ENCODE results near the gene APP.

The APP gene

GRCh38 chr21:25910809-25911208 lies 259.8 kb downstream of the APP start:
- H3K4me3 ChIP-seq (ENCODE audit: low read length, poor library complexity, severe bottlenecking), result no peak overlapping the region
- no peak overlapping the region for H3K4me2 ChIP-seq (ENCODE audit: low read depth, low read length, poor library complexity, severe bottlenecking)
- H3K27me3 ChIP-seq (ENCODE audit: insufficient read depth, low read length, poor library complexity, severe bottlenecking), result no peaks in the 10 kb centered on the region
- H3K9ac ChIP-seq (ENCODE audit: low read depth, low read length, poor library complexity, severe bottlenecking), result no peak overlapping the region
- no peaks in the 10 kb centered on the region for H3K36me3 ChIP-seq (ENCODE audit: insufficient read depth, low read length)
- H3K9me3 ChIP-seq (ENCODE audit: insufficient read depth, low read depth, low read length), result no peaks in the 10 kb centered on the region; the same call in 1 of the 2 replicates
- no peak overlapping the region for H2AFZ ChIP-seq (ENCODE audit: low read length)
- H3K4me1 ChIP-seq (ENCODE audit: insufficient read depth, low read length, poor library complexity, severe bottlenecking), result no peaks in the 10 kb centered on the region
- no peak for TF ChIP-seq CTCF (conservative IDR thresholded peaks at IDR 0.05; ENCODE audit: low read length)
- TF ChIP-seq EZH2phosphoT487 (IDR thresholded peaks at IDR 0.05; ENCODE audit: borderline replicate concordance), result no peak
- no peaks in the 10 kb centered on the region for H3F3A ChIP-seq (ENCODE audit: low read depth)
- H3K9me2 ChIP-seq (replicated peaks; ENCODE audit: low read depth, low read length), result no peaks in the 10 kb centered on the region
- H4K20me1 ChIP-seq (ENCODE audit: insufficient read depth, low read length, poor library complexity, severe bottlenecking), result no peaks in the 10 kb centered on the region
- H3K79me2 ChIP-seq (ENCODE audit: insufficient read depth, low read length), result no peaks in the 10 kb centered on the region

GRCh38 chr21:25909341-25909740 lies 261.2 kb downstream of the APP start:
- no peaks in the 10 kb centered on the region for H4K20me1 ChIP-seq (ENCODE audit: insufficient read depth, low read length, poor library complexity, severe bottlenecking)
- no peaks in the 10 kb centered on the region for H3K9me3 ChIP-seq (ENCODE audit: insufficient read depth, low read depth, low read length)
- H3K79me2 ChIP-seq (ENCODE audit: insufficient read depth, low read length), result no peaks in the 10 kb centered on the region
- TF ChIP-seq EZH2phosphoT487 (IDR thresholded peaks at IDR 0.05; ENCODE audit: borderline replicate concordance), result no peak
- no peak for TF ChIP-seq CTCF (conservative IDR thresholded peaks at IDR 0.05; ENCODE audit: low read length)
- no peaks in the 10 kb centered on the region for H3K27me3 ChIP-seq (ENCODE audit: insufficient read depth, low read length, poor library complexity, severe bottlenecking)
- no peaks in the 10 kb centered on the region for H3K9me2 ChIP-seq (replicated peaks; ENCODE audit: low read depth, low read length)
- H3K36me3 ChIP-seq (ENCODE audit: insufficient read depth, low read length), result no peaks in the 10 kb centered on the region
- H3K4me1 ChIP-seq (ENCODE audit: insufficient read depth, low read length, poor library complexity, severe bottlenecking), result no peaks in the 10 kb centered on the region
- H3K9ac ChIP-seq (ENCODE audit: low read depth, low read length, poor library complexity, severe bottlenecking), result no peak overlapping the region
- H2AFZ ChIP-seq (ENCODE audit: low read length), result no peak overlapping the region
- no peak overlapping the region for H3K4me2 ChIP-seq (ENCODE audit: low read depth, low read length, poor library complexity, severe bottlenecking)
- H3F3A ChIP-seq (ENCODE audit: low read depth), result no peaks in the 10 kb centered on the region
- H3K4me3 ChIP-seq (ENCODE audit: low read length, poor library complexity, severe bottlenecking), result no peak overlapping the region

GRCh38 chr21:25908495-25908894 lies 262.1 kb downstream of the APP start:
- H3K36me3 ChIP-seq (ENCODE audit: insufficient read depth, low read length), result no peaks in the 10 kb centered on the region
- H3K4me1 ChIP-seq (ENCODE audit: insufficient read depth, low read length, poor library complexity, severe bottlenecking), result no peaks in the 10 kb centered on the region
- no peak overlapping the region for H3K4me2 ChIP-seq (ENCODE audit: low read depth, low read length, poor library complexity, severe bottlenecking)
- no peaks in the 10 kb centered on the region for H3K9me2 ChIP-seq (replicated peaks; ENCODE audit: low read depth, low read length)
- no peaks in the 10 kb centered on the region for H3K27me3 ChIP-seq (ENCODE audit: insufficient read depth, low read length, poor library complexity, severe bottlenecking)
- no peak overlapping the region for H2AFZ ChIP-seq (ENCODE audit: low read length)
- no peaks in the 10 kb centered on the region for H4K20me1 ChIP-seq (ENCODE audit: insufficient read depth, low read length, poor library complexity, severe bottlenecking)
- no peaks in the 10 kb centered on the region for H3F3A ChIP-seq (ENCODE audit: low read depth)
- no peak overlapping the region for H3K4me3 ChIP-seq (ENCODE audit: low read length, poor library complexity, severe bottlenecking)
- no peaks in the 10 kb centered on the region for H3K79me2 ChIP-seq (ENCODE audit: insufficient read depth, low read length)
- H3K9ac ChIP-seq (ENCODE audit: low read depth, low read length, poor library complexity, severe bottlenecking), result no peak overlapping the region
- H3K9me3 ChIP-seq (ENCODE audit: insufficient read depth, low read depth, low read length), result no peaks in the 10 kb centered on the region
- no peak for TF ChIP-seq CTCF (conservative IDR thresholded peaks at IDR 0.05; ENCODE audit: low read length)
- TF ChIP-seq EZH2phosphoT487 (IDR thresholded peaks at IDR 0.05; ENCODE audit: borderline replicate concordance), result no peak

Data from Loucy (cell line).